Mesendoderm (in vitro differentiated cells): Measurements from ENCODE around the gene HOXA9.

Experiments
- DNase-seq: peaks from one replicate; pipeline ENCODE4 v3.0.0; 2013
- H2AK5ac ChIP-seq: 2 replicates; pipeline ENCODE4 v1.6.1; 2013; ENCODE audit warnings: low read length, inconsistent platforms
- H2BK120ac ChIP-seq: 2 replicates; pipeline ENCODE4 v1.6.1; 2013; ENCODE audit warnings: low read depth, mild to moderate bottlenecking, low read length, moderate library complexity, mixed read lengths
- H2BK15ac ChIP-seq: replicated peaks from 2 replicates; pipeline ENCODE4 v1.6.1; 2013; ENCODE audit warnings: low read depth, mild to moderate bottlenecking, moderate library complexity
- H2BK5ac ChIP-seq: 2 replicates; pipeline ENCODE4 v1.6.1; 2013; ENCODE audit warnings: low read length, inconsistent platforms
- H3K18ac ChIP-seq: 2 replicates; pipeline ENCODE4 v1.6.1; 2013; ENCODE audit warnings: mild to moderate bottlenecking, low read length, mixed read lengths
- H3K23ac ChIP-seq: one replicate; pipeline ENCODE4 v1.6.1; 2013; ENCODE audit warnings: low read length
- H3K27ac ChIP-seq: 2 replicates; pipeline ENCODE4 v1.5.1; 2013; ENCODE audit warnings: low read depth, mild to moderate bottlenecking, inconsistent platforms, low read length, moderate library complexity
- H3K27me3 ChIP-seq: 2 replicates; pipeline ENCODE4 v1.6.1; 2013; ENCODE audit warnings: low read length, control low read depth, mild to moderate bottlenecking, inconsistent platforms; ENCODE audit not compliant: insufficient read depth, poor library complexity
- H3K36me3 ChIP-seq: 2 replicates; pipeline ENCODE4 v1.6.1; 2013; ENCODE audit warnings: low read length, inconsistent platforms; ENCODE audit not compliant: control insufficient read depth, insufficient read depth
- H3K4ac ChIP-seq: one replicate; pipeline ENCODE4 v1.6.1; 2013; ENCODE audit warnings: low read depth, mild to moderate bottlenecking, low read length, moderate library complexity
- H3K4me1 ChIP-seq: 2 replicates; pipeline ENCODE4 v1.6.1; 2013; ENCODE audit warnings: low read depth, low read length, inconsistent platforms; ENCODE audit not compliant: control insufficient read depth
- H3K4me2 ChIP-seq: 2 replicates; pipeline ENCODE4 v1.6.1; 2013; ENCODE audit warnings: low read length
- H3K4me3 ChIP-seq: 2 replicates; pipeline ENCODE4 v1.5.1; 2013; ENCODE audit warnings: mild to moderate bottlenecking, low read length
- H3K56ac ChIP-seq: one replicate; pipeline ENCODE4 v1.6.1; 2013; ENCODE audit warnings: low read length
- H3K79me1 ChIP-seq: 2 replicates; pipeline ENCODE4 v1.6.1; 2013; ENCODE audit warnings: low read length, inconsistent platforms
- H3K79me2 ChIP-seq: 2 replicates; pipeline ENCODE4 v1.6.1; 2013; ENCODE audit warnings: mild to moderate bottlenecking, low read length; ENCODE audit not compliant: control insufficient read depth, insufficient read depth
- H3K9ac ChIP-seq: 2 replicates; pipeline ENCODE4 v1.6.1; 2013; ENCODE audit warnings: low read length, inconsistent platforms
- H4K5ac ChIP-seq: one replicate; pipeline ENCODE4 v1.6.1; 2013; ENCODE audit warnings: low read length
- H4K8ac ChIP-seq: one replicate; pipeline ENCODE4 v1.6.1; 2013; ENCODE audit warnings: low read depth, mild to moderate bottlenecking, control low read depth, low read length, moderate library complexity
- WGBS: extraction: QIAGEN DNeasy Blood & Tissue Kit; methylation state at CpG from one replicate; pipeline ENCODE4 v1.1.7; 2013; ENCODE audit warnings: low lambda C conversion rate, missing lambda C conversion rate; ENCODE audit not compliant: insufficient coverage; ENCODE audit errors: extremely low coverage; 5-methylcytosine and 5-hydroxymethylcytosine counted together

Gene HOXA9

DNA sequence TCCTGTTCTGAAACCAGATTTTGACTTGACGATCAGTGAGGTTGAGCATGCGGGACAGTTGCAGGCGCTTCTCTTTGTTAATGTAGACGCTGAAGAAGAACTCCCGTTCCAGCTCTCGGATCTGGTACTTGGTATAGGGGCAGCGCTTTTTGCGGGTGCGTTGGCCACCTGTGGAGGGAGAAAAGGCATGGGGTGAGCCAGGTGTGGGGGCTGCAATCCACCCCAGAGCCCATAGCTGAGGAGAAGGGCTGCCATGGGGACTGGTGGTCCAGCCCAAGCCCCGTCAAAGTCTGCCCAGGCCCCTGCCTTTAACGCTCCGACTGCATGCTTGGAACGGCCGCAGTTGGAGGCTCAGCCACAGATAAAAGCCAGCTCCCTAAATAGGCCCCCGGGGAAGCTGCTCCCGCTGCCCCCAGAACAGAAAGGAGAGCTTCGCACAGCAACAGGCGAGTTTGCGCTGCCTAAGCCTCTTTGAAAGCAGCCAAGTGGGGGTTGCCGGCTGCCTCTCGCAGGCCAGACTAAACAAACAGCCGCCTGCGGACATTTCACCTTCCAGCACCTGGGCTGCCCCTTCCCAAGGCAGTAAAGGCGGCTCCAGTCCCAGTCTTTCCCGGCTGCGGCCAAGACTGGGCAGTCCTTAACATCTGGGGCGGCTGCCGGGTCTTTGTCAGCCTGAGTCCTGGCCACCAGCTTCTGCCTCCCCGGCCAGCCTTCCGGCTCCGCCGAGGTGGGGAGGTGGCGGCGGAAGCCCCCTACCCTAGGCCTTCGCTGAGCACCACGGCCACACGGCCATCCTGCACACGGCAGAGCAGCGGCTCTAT is 17.7 kb upstream of the HOXA9 start:
- Histone ChIP-seq H3K9ac (no peak overlapping the region), H3K4me1 (no peaks in the 10 kb centered on the region), H3K79me1 (no peaks in the 10 kb centered on the region), H4K8ac (no peak overlapping the region), H3K56ac (no peak overlapping the region), H2AK5ac (no peak overlapping the region), H3K27me3 (peaks cover 84% of the 10 kb centered on the region), H3K4me2 (peak overlapping the region; percentile 2), H3K18ac (no peak overlapping the region), H2BK120ac (no peak overlapping the region), H3K23ac (no peak overlapping the region), H3K27ac (no peak overlapping the region), H3K36me3 (no peaks in the 10 kb centered on the region), H3K4me3 (no peak overlapping the region), H2BK15ac (no peak overlapping the region), H3K79me2 (no peaks in the 10 kb centered on the region), H3K4ac (no peak overlapping the region), H4K5ac (no peak overlapping the region), H2BK5ac (no peak overlapping the region)
- no CpG with 5 or more reads among the region's 39 CpGs for WGBS
- DNase-seq = peak; percentile 86

DNA sequence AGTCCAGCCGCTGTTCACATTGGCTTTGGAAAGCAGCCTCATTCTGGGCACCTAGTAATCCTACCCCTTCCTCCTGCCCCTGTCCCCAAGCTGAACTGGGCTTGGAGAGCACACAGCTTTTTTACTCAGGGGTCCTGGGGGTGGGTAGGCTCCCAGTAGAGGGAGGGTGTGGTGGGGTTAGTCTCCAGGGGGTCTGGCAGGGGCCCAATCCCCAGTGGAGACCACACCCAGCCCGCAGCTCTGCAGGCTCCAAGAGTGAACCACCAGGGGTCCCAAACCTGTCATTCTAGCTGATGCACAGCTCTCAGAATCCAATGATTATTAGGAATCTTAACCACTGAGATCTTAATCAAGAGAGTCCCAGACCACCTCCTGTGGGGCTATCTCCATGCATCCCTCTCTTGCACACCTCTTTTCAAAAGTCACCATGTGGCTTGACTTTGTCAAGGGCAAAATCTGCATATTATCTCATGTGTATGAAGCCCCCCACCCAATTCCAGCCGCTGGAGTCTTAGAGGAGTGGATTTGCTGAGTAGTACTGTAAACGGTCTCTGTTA is 17.0 kb upstream of the HOXA9 start:
- Histone ChIP-seq H4K8ac (no peak overlapping the region), H3K27me3 (peaks cover 84% of the 10 kb centered on the region), H2BK120ac (no peak overlapping the region), H4K5ac (no peak overlapping the region), H3K23ac (no peak overlapping the region), H2BK5ac (no peak overlapping the region), H3K4me3 (no peak overlapping the region), H3K18ac (no peak overlapping the region), H2BK15ac (no peak overlapping the region), H3K4ac (no peak overlapping the region), H3K79me1 (no peaks in the 10 kb centered on the region), H3K56ac (no peak overlapping the region), H3K4me1 (no peaks in the 10 kb centered on the region), H2AK5ac (no peak overlapping the region), H3K27ac (no peak overlapping the region), H3K36me3 (no peaks in the 10 kb centered on the region), H3K4me2 (no peak overlapping the region), H3K9ac (no peak overlapping the region), H3K79me2 (no peaks in the 10 kb centered on the region)
- no CpG with 5 or more reads among the region's 4 CpGs for WGBS
- DNase-seq = no peak

DNA sequence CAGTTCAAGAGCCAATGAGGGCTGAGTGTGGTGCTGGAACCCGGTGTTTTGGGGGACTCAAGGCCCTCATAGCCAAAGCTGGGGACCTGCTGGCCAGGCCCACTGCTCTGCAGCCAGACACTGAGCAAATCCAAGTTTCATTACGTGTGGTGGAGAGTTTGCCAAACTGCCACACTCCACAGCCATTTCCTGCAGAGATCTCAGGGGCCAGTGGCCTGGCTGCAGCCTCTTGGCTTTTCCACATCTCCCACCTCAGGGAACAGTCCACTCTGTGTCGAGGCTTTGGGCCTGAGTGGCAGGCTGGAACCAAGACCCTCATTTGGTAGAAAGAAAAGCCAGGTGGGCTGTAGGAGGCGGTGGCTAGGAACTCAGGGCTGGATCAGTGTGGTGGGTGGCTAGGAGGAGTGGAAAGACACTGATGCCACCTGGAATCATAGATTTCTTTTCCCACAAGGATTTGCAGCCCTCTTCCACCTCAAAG is 16.5 kb upstream of the HOXA9 start:
- Histone ChIP-seq H4K8ac (no peak overlapping the region), H3K18ac (no peak overlapping the region), H3K56ac (no peak overlapping the region), H3K4me3 (no peak overlapping the region), H3K23ac (no peak overlapping the region), H3K4me2 (no peak overlapping the region), H4K5ac (no peak overlapping the region), H3K4ac (no peak overlapping the region), H3K27me3 (peaks cover 85% of the 10 kb centered on the region), H3K36me3 (no peaks in the 10 kb centered on the region), H2BK15ac (no peak overlapping the region), H3K27ac (no peak overlapping the region), H3K9ac (no peak overlapping the region), H3K79me2 (no peaks in the 10 kb centered on the region), H3K4me1 (no peaks in the 10 kb centered on the region), H2BK120ac (no peak overlapping the region), H3K79me1 (no peaks in the 10 kb centered on the region), H2AK5ac (no peak overlapping the region), H2BK5ac (no peak overlapping the region)
- WGBS = no CpG with 5 or more reads among the region's 4 CpGs
- no peak for DNase-seq

DNA sequence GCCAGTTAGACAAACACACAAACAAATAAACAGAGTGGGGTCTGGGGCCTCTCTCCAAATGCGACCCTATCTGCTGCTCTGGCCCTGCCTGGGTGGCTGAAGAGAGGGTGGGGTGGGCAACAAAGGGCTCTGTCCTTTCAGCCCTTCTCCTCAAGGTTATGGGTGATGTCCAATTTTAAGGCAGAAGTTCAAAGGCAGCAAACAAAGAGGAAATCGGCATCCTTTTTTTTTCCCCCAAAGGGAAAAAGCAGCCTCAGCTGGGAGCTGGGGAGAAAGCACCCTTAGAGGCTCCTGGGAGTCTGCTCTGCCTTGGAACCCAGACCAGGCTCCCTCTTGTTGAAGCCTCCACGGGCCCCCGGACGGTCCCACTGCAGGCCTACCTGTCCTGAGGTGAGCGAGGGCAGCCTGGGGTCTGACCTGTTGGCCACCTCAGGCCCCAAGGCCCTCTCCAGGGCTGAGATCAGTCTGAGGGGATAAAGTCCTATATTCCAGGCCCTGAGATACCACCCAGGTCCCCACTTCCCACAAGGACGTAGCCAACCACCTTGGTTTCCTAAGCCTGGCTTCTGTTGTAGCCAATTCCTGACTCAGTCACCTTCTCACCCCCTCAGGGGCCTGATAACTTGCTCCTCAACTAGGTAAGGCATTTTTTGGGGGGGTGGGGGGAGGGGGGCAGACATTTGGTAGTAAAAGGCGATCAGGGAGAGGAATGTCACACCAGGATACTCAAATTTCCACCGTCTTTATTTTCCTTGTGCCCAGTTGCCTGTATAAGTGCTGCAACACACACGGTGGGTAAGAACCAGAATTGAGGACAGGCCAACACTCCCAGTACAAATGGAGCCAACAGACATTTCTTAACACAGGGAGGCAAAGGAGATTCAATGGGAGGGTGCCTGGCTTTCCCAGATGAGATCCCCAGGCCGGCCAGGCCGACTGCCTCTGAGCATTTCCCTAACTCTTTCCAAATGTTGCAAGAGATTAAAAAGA is 15.4 kb upstream of the HOXA9 start:
- H3K18ac ChIP-seq = no peak overlapping the region
- no peak overlapping the region for H4K8ac ChIP-seq
- H3K9ac ChIP-seq = no peak overlapping the region
- H3K4me2 ChIP-seq = no peak overlapping the region
- no peak overlapping the region for H3K56ac ChIP-seq
- H2AK5ac ChIP-seq = no peak overlapping the region
- no peak overlapping the region for H3K27ac ChIP-seq
- H3K4ac ChIP-seq = no peak overlapping the region
- peaks cover 87% of the 10 kb centered on the region for H3K27me3 ChIP-seq
- no peaks in the 10 kb centered on the region for H3K36me3 ChIP-seq
- DNase-seq = no peak
- no peak overlapping the region for H2BK15ac ChIP-seq
- H3K4me1 ChIP-seq = no peaks in the 10 kb centered on the region
- H3K23ac ChIP-seq = no peak overlapping the region
- H3K79me1 ChIP-seq = no peaks in the 10 kb centered on the region
- H2BK120ac ChIP-seq = no peak overlapping the region
- WGBS = no CpG with 5 or more reads among the region's 12 CpGs
- H4K5ac ChIP-seq = no peak overlapping the region
- H2BK5ac ChIP-seq = no peak overlapping the region
- H3K4me3 ChIP-seq = no peak overlapping the region
- H3K79me2 ChIP-seq = no peaks in the 10 kb centered on the region

DNA sequence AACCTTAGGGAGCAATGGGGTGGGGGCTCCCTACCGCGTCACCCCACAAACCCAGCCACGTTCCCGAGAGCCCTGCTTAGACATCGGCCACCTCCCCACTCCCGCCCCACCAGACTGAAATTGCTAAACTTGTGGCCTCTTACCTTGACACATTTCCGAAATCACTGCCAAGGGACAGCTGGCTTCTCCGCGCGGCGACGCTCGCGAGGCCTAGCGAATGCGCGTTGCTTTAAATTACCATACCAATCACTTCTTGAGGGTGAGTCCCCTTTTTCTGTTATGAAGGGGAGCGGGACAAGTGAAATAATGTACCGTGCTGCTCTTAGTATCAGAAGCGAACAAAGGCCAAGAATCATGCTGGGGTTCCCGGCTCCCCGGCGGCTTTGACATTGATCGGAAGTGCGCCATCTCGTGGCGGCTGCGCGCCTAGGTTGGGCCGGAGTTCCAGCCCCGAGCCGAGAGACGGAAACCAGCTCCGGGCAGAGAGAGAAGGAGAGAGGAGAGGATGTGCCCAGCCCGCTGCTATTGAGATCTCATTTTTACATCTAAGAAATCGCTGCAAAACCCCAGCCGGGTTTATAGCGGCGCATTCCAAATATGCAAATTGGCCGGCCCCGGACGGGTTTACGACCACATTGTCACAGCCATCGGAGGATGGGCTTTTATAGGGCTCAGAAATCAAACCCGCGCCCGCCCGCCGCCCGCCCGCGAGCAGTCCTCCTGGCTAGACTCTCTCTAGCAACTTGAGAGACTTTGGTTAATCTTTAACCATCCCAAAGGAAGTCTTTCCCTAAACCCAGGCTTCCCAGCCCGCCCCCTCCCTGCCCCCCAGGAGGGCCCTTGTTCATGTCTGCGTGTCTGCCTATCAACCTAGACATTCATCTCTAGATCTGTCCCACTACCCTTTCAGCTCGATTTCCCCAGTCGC is 14.4 kb upstream of the HOXA9 start:
- Histone ChIP-seq H3K23ac (no peak overlapping the region), H3K18ac (no peak overlapping the region), H3K27ac (no peak overlapping the region), H2BK5ac (no peak overlapping the region), H3K4ac (no peak overlapping the region), H4K8ac (no peak overlapping the region), H3K4me3 (no peak overlapping the region), H3K27me3 (peaks cover 89% of the 10 kb centered on the region), H3K9ac (no peak overlapping the region), H3K79me2 (no peaks in the 10 kb centered on the region), H3K79me1 (no peaks in the 10 kb centered on the region), H2AK5ac (no peak overlapping the region), H3K36me3 (no peaks in the 10 kb centered on the region), H3K4me2 (peak overlapping the region; percentile 58), H2BK15ac (no peak overlapping the region), H3K4me1 (no peaks in the 10 kb centered on the region), H3K56ac (peak overlapping the region; percentile 6), H2BK120ac (no peak overlapping the region), H4K5ac (no peak overlapping the region)
- peak; percentile 83 for DNase-seq
- WGBS = no CpG with 5 or more reads among the region's 56 CpGs
